Fibroblast of the aortic adventitia (primary cell): ENCODE results near the gene ZNF865. TPM values are rescaled to one million over a fixed set of nuclear protein-coding genes. Genes with fewer than 3 reads are reported as not detected.

Experiments
- DNase-seq: peaks from one replicate; pipeline ENCODE4 v3.0.0-alpha.2; 2010; ENCODE audit warnings: low read depth
- H3K4me3 ChIP-seq: 2 replicates; pipeline ENCODE4 v1.5.1; 2011; ENCODE audit warnings: low read depth, mild to moderate bottlenecking, control low read depth, low read length, moderate library complexity
- CTCF ChIP-seq: IDR thresholded peaks from 2 replicates; pipeline ENCODE4 v1.5.1; 2011; ENCODE audit warnings: mild to moderate bottlenecking, low read length, control low read depth, inconsistent platforms; ENCODE audit not compliant: insufficient read depth
- total RNA-seq: library from RNA; depleted of rRNA; stranded (reverse); fragments of >200 nt; gene quantifications from 2 replicates; pipeline ENCODE4 v1.2.3, GENCODE V29; 2012; ENCODE audit warnings: low replicate concordance

Gene ZNF865
- total RNA-seq, 1 donor: 1.5 TPM

GRCh38 chr19:55576746-55577145 lies 28.7 kb upstream of the ZNF865 start:
- TF ChIP-seq CTCF: no peak
- DNase-seq: no peak
- H3K4me3 ChIP-seq: no peak overlapping the region

GRCh38 chr19:55578031-55578760 lies 27.3 kb upstream of the ZNF865 start:
- no peak for TF ChIP-seq CTCF
- no peak for DNase-seq
- H3K4me3 ChIP-seq: no peak overlapping the region

- no peak for TF ChIP-seq CTCF
- peak overlapping the region; percentile 95 for H3K4me3 ChIP-seq
- no peak for DNase-seq
Measured at GRCh38 chr19:55578761-55579747, 26.4 kb upstream of the ZNF865 start.

GRCh38 chr19:55579766-55580621 lies 25.5 kb upstream of the ZNF865 start:
- TF ChIP-seq CTCF: no peak
- peak overlapping the region; percentile 95 for H3K4me3 ChIP-seq
- DNase-seq: peak; percentile 34

GRCh38 chr19:55580628-55581144 lies 24.8 kb upstream of the ZNF865 start, which contains the start of gene ZNF579:
Gene ZNF579 (minus strand): TSS chr19:55580848. CDS start chr19:55579639, 1,209 bp downstream.
- H3K4me3 ChIP-seq: peak within 1 kb of the TSS; percentile 95
- peak; percentile 93 for DNase-seq
- TF ChIP-seq CTCF: no peak
